Kidney epithelial cell (primary cell): Measurements from ENCODE around the gene B3GALT6. TPM values are rescaled to one million over a fixed set of nuclear protein-coding genes. Genes with fewer than 3 reads are reported as not detected.

ENCODE experiments used
- DNase-seq: peaks from one replicate; pipeline ENCODE4 v3.0.0-alpha.2; 2010; ENCODE audit warnings: low read depth
- H3K27me3 ChIP-seq: 2 replicates; pipeline ENCODE4 v1.6.0; 2011; ENCODE audit warnings: low read length; ENCODE audit not compliant: control insufficient read depth, insufficient read depth
- H3K36me3 ChIP-seq: 2 replicates; pipeline ENCODE4 v1.5.1; 2011; ENCODE audit warnings: low read length; ENCODE audit not compliant: control insufficient read depth, insufficient read depth
- H3K4me3 ChIP-seq: 2 replicates; pipeline ENCODE4 v1.5.1; 2011; ENCODE audit warnings: low read depth, mild to moderate bottlenecking, control low read depth, low read length
- total RNA-seq: library from RNA; depleted of rRNA; stranded (reverse); fragments of >200 nt; gene quantifications from 2 replicates; pipeline ENCODE4 v1.2.3, GENCODE V29; 2015
- TF ChIP-seq, protein P1 (sequence below): IDR thresholded peaks from 2 replicates; pipeline ENCODE4 v1.5.1; 2011; ENCODE audit warnings: mild to moderate bottlenecking, moderate library complexity, low read length, control low read depth, inconsistent platforms; ENCODE audit not compliant: insufficient read depth, poor library complexity, severe bottlenecking

B3GALT6 gene
- total RNA-seq, 1 donor from 2014 or later, result 43.7 TPM

DNA sequence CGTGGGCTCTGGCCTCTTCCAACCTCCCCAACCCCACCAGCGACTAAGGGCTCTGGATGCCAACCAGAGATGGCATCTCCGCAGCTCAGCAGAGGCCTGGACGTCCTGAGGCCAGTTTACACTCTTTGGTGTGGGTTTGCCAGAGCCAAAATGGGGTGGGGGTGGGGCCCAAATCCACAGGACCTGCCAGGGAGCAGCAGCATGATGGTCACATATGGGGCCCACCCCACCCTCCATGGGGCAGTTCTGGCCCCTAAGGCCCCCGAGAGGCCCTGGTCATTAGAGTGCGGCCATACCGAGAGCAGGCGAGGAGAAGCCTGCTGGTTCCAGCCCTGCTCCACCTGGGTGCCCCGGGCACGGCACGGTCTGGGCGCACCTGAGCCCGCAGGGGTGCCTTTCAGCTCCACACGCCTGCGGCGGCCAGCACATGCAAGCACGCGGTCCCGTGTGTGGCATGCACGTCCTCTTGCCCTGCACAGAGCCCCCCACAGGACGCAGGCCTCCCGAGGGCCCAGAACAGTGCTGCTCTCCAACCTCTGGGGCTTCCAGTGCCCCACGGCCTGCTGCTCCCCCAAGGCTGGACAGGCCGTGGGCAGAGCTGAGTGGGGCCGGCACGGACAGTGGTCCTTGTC lies 9.7 kb downstream of the B3GALT6 start:
- TF ChIP-seq, protein P1, sequence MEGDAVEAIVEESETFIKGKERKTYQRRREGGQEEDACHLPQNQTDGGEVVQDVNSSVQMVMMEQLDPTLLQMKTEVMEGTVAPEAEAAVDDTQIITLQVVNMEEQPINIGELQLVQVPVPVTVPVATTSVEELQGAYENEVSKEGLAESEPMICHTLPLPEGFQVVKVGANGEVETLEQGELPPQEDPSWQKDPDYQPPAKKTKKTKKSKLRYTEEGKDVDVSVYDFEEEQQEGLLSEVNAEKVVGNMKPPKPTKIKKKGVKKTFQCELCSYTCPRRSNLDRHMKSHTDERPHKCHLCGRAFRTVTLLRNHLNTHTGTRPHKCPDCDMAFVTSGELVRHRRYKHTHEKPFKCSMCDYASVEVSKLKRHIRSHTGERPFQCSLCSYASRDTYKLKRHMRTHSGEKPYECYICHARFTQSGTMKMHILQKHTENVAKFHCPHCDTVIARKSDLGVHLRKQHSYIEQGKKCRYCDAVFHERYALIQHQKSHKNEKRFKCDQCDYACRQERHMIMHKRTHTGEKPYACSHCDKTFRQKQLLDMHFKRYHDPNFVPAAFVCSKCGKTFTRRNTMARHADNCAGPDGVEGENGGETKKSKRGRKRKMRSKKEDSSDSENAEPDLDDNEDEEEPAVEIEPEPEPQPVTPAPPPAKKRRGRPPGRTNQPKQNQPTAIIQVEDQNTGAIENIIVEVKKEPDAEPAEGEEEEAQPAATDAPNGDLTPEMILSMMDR, result no peak
- no peaks in the 10 kb centered on the region for H3K36me3 ChIP-seq
- H3K4me3 ChIP-seq, result no peak overlapping the region
- no peak for DNase-seq
- peaks cover 58% of the 10 kb centered on the region for H3K27me3 ChIP-seq

DNA sequence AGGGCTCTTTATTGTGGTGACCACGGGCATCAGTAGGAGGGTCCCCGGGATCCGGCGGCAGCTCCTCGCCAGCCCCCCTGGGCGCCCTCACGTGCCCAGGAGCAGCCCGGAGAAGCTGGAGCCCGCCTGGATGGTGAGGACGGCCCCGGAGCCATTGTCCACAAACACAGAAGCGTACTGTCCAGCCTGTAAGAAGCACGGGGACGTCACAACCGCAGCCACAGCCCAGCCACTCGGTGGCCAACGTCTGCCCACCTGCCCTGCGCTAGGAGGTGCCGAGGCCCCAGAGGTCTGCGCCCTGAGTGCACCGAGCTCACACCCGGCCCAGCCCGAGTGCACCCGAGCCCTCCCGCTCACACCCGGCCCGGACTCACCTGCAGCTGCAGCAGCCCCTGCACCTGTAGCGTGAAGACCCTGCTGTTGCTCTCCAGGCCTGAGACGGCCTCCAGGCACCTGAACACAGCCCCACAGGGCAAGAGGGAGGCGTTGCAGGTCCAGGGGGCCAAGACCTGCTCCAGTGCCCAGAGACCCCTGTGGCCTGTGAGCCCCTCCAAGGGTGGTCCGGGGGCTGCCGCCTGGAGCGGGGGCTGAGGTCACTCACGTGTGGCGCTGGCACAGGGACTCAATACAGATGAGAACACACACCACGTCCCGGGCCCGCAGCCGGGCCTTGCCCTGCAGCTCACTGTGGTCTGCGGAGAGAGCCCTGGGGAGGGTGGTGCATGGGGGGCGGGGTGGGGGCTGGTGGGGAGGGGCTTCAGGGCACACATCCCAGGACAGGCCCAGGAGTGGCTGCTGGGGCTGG lies 10.6 kb downstream of the B3GALT6 start:
- TF ChIP-seq, protein P1, result no peak
- Histone ChIP-seq H3K36me3 (no peaks in the 10 kb centered on the region), H3K27me3 (peaks cover 67% of the 10 kb centered on the region), H3K4me3 (no peak overlapping the region)
- no peak for DNase-seq

DNA sequence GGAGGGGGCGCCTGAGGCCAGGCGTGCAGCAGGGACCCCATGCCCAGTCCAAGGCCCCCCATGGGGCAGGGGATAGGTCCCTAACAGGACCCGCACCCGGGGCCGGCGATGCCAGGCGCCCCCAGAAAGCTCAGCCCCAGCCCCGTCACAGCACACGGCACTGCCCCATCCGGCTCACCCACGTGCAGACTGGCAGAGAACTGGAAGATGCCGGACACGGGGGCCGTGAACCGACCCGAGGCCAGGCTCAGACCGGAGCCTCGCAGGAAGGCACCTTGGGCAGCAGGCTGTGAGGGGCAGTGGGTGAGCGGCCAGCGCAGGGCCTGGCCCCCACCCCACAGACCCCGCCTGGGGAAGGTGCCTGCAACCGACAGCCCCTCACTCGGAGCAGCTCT lies 11.2 kb downstream of the B3GALT6 start:
- TF ChIP-seq, protein P1, result no peak
- H3K27me3 ChIP-seq, result peaks cover 66% of the 10 kb centered on the region
- no peak for DNase-seq
- no peaks in the 10 kb centered on the region for H3K36me3 ChIP-seq
- no peak overlapping the region for H3K4me3 ChIP-seq

DNA sequence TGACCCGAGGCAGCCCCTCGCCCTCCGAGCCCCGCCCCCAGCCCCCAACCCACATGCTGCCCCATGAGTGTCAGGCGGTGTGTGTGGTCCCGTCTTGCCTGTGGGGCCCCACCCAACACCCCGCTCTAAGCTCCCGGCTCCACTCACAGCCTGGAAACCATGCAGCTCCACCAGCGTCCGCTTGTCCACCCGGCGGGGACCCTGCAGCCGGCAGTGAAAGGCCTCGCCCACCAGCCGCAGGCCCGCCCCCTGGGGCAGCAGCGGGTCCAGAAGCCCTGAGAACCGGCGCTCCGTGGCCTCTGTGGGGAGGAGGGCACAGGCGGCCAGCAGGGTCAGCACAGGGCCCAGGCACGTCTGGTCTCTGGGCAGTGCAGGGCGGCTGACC lies 11.8 kb downstream of the B3GALT6 start:
- no peak for DNase-seq
- H3K27me3 ChIP-seq, result peaks cover 63% of the 10 kb centered on the region
- H3K36me3 ChIP-seq, result no peaks in the 10 kb centered on the region
- H3K4me3 ChIP-seq, result no peak overlapping the region
- TF ChIP-seq, protein P1, result no peak

DNA sequence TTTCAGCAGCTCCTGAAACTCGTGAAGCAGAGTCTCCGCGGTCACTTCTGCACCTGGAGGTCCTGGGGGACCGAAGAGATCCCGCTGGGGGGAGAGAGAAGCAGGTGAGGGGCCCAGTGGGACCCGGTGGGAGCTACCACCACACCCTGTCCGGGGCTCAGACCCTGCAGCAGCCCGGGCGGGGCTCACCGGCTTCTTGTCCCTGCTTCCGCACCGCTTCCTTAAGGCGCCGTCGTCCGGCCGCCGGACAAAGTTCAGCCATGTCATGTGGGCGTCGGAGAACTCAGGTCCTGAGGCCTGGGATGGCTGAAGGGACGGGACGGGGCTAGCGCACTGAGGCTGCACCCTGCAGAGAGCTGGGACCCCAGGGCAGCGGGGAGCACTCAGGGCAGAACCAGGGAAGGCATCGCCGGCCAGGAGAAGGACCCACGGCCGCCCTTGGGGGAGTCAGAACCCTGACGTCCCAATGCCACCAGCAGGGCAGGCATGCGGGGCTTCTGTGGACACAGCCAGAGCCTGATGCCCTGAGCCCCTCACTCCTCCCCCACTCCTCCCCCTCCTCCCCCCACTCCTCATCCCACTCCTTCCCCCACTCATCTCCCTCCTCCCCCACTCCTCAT lies 12.3 kb downstream of the B3GALT6 start:
- H3K27me3 ChIP-seq, result peaks cover 61% of the 10 kb centered on the region
- H3K4me3 ChIP-seq, result no peak overlapping the region
- no peak for DNase-seq
- TF ChIP-seq, protein P1, result no peak
- no peaks in the 10 kb centered on the region for H3K36me3 ChIP-seq
